Activated CD4-positive, alpha-beta T cell treated with anti-CD3 and anti-CD28 coated beads, Interleukin-2, amount 10 ng/mL, durations not matched to agents 24 days and 14 days (primary cell): ENCODE measurements around the gene CRTC3. TPM values are rescaled to one million over a fixed set of nuclear protein-coding genes. Genes with fewer than 3 reads are reported as not detected.
A peak's percentile ranks its signal among the peaks of the same experiment; 100 is the strongest.

Experiments used
- DNase-seq: peaks from one replicate; pipeline ENCODE4 v3.0.0; 2022
- H3K27ac Mint-ChIP-seq: one replicate; pipeline ENCODE4 v1.8.0; 2022; ENCODE audit warnings: mild to moderate bottlenecking, mixed read lengths
- H3K27me3 Mint-ChIP-seq: one replicate; pipeline ENCODE4 v1.8.0; 2022; ENCODE audit warnings: mixed read lengths
- H3K36me3 Mint-ChIP-seq: one replicate; pipeline ENCODE4 v1.8.0; 2022; ENCODE audit warnings: low read depth, mild to moderate bottlenecking, mixed read lengths
- H3K4me1 Mint-ChIP-seq: one replicate; pipeline ENCODE4 v1.8.0; 2021; ENCODE audit warnings: mixed read lengths
- H3K4me3 Mint-ChIP-seq: one replicate; pipeline ENCODE4 v1.8.0; 2022; ENCODE audit warnings: mild to moderate bottlenecking, moderate library complexity, mixed read lengths
- H3K9me3 Mint-ChIP-seq: one replicate; pipeline ENCODE4 v1.8.0; 2021; ENCODE audit warnings: mixed read lengths
- intact Hi-C: fragments of 100-400 bp; cut with micrococcal nuclease; formaldehyde crosslinking; loops from one replicate; pipeline ENCODE4 v1.15.1; 2023
- total RNA-seq: library from RNA; stranded (reverse); gene quantifications from 2 replicates; pipeline ENCODE4 v1.2.3, GENCODE V29; 2022

Gene CRTC3
- total RNA-seq, 1 donor from 2014 or later = 54.2 TPM

DNA sequence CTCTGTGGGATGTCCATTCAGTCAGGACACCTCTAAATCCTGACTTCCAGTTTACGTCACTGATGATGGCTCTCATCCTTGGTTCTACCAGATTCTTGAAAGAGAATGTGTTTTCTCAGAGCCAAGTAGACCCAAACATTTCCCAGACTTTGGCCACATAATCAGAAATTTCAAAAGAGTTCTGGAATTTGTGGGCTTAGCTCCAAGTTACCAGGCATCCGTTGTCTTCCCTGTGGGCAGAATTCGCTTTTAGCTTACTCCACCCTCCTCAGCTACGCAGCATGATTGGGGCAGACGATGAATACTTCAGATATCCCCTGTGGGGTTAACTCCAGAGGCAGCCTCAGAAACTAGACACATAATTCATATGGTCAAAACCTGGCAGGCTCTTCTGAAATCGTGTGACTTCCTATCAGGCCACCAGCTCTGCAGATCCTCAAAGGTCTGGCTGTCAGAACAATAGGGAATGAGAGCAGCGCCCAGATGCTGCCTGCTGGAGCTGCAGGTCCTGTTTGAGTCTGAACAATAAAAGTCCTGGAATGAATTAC is 30.6 kb downstream of the CRTC3 start:
- Mint-ChIP-seq H3K27me3 (no peaks in the 10 kb centered on the region), H3K36me3 (peaks cover 32% of the 10 kb centered on the region), H3K9me3 (peaks cover 4% of the 10 kb centered on the region), H3K4me3 (no peak overlapping the region), H3K4me1 (peaks cover 75% of the 10 kb centered on the region), H3K27ac (no peak overlapping the region)
- DNase-seq = no peak
- intact Hi-C loops = loop anchor here (10.0 kb wide), 1 partner anchor 154 kb away; the partner anchor contains the start of gene BLM

DNA sequence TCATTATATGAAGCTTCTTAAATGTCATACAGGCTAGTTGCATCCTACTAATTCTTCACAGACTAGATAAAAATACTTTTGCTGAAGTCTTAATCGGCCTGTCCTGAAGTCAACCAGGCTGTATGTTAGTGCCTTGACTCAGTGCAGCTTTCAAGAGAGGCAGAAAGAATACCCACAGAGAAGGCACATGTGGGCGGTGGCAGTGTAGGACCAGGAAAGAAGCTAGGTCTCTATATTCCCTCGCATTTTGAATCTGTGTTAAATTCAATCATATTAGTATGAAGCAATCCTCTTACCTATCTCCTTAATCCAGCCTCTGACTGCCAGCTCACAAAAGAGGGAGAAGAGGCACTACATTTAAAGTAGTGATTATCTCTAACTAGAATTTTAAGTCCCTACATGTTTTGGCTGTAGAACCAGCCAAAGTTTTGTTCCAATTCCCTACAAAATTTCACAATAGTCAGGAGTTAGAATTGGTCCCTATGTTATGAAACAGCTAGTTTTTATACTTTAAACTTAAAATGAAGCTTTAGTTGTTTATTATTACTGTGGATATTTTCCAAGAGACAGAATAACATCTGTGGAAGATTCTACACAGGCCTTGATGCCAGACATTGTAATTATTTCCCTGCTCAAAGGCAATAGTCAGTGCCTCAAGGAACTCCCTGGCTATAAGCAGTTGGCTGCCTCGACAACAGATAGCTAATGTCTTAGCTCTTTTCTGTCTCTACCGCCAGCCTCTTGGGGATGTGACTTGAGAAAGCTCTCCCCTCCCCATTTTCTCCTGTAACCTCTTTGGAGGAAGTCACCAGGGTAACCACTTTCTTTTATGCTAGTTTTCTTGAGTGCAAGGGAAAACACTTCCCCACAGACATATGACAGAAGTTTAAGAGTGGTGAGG is 31.9 kb downstream of the CRTC3 start:
- H3K36me3 Mint-ChIP-seq = peaks cover 33% of the 10 kb centered on the region
- intact Hi-C loops = loop anchor here (1.0 to 10.0 kb wide), 3 partner anchors 10 to 153 kb away; partner anchors contain the start of gene BLM
- H3K27ac Mint-ChIP-seq = peak overlapping the region; percentile 81
- H3K27me3 Mint-ChIP-seq = no peaks in the 10 kb centered on the region
- H3K4me3 Mint-ChIP-seq = peak overlapping the region; percentile 39
- DNase-seq = peak; percentile 88
- H3K4me1 Mint-ChIP-seq = peaks cover 84% of the 10 kb centered on the region
- H3K9me3 Mint-ChIP-seq = peaks cover 4% of the 10 kb centered on the region

DNA sequence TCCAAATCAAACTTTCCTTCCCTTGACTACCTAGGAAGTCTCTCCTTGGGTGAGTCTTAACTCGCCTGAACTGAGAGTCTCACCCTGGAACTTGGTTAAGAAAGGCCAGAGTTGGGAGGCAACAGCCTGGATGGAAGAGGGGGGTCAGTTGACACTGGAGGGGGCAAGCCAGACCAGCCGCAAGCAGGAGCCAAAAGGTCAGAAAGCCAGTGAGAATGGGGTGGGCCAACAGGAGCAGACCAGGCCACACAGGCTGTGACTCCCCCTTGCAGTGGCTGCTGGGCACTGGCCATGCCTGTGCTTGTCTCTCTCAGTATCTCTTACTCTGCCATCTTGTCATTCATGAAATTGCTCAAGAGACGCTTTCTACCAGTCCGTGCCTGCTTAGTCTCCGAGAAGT is 32.9 kb downstream of the CRTC3 start:
- DNase-seq = no peak
- H3K36me3 Mint-ChIP-seq = peaks cover 34% of the 10 kb centered on the region
- peak overlapping the region; percentile 39 for H3K4me3 Mint-ChIP-seq
- peak overlapping the region; percentile 81 for H3K27ac Mint-ChIP-seq
- peaks cover 84% of the 10 kb centered on the region for H3K4me1 Mint-ChIP-seq
- H3K9me3 Mint-ChIP-seq = peaks cover 4% of the 10 kb centered on the region
- intact Hi-C loops = loop anchor here (1.0 to 10.0 kb wide), 2 partner anchors 32 to 152 kb away; partner anchors contain the start of gene BLM
- no peaks in the 10 kb centered on the region for H3K27me3 Mint-ChIP-seq

DNA sequence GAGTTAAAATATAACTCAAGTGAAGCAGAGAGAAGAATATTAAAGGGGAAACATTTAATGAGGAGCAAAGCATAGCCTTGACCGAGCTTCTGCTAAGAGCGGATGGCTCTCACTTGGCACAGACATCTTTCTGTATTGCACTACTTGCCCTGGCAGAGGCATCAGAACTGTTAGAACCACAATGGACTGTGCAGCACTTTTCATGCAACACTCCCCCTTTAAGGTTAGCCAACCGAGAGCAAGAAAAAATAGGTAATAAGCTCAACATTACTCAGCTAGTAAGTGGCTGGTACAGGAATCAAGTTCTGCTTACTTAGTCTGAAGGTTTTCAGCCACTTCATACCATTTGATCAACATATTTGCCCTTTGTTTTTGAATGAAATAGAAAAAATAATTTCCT is 33.7 kb downstream of the CRTC3 start:
- Mint-ChIP-seq H3K36me3 (peaks cover 37% of the 10 kb centered on the region), H3K27ac (peak overlapping the region; percentile 91), H3K4me1 (peaks cover 83% of the 10 kb centered on the region), H3K9me3 (peaks cover 4% of the 10 kb centered on the region), H3K27me3 (no peaks in the 10 kb centered on the region), H3K4me3 (peak overlapping the region; percentile 62)
- DNase-seq = no peak
- intact Hi-C loops = loop anchor here (10.0 kb wide), 1 partner anchor 151 kb away; the partner anchor contains the start of gene BLM

DNA sequence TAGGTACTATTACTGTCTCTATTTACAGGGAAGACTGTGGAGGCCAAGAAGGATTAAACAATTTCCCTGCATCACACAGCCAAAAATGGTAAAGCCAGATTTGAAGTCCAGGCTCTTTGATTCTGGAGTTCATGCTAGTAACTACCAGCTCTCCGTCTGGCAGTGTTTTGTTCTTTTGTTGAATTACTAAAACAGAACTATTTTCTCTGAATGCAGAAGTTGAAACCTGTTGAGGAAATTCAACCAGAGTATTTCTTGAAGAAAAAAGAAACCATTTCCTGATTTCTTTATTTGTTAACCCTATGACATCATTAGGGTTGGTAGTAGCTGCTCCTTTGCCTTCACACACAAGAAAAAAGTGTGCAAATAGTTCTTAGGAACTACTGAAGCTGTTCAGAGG is 34.3 kb downstream of the CRTC3 start:
- H3K27ac Mint-ChIP-seq = peak overlapping the region; percentile 91
- H3K9me3 Mint-ChIP-seq = peaks cover 4% of the 10 kb centered on the region
- H3K27me3 Mint-ChIP-seq = no peaks in the 10 kb centered on the region
- DNase-seq = peak; percentile 75
- peaks cover 37% of the 10 kb centered on the region for H3K36me3 Mint-ChIP-seq
- intact Hi-C loops = loop anchor here (2.0 to 10.0 kb wide), 2 partner anchors 25 to 151 kb away; partner anchors contain the start of gene BLM
- peaks cover 83% of the 10 kb centered on the region for H3K4me1 Mint-ChIP-seq
- peak overlapping the region; percentile 62 for H3K4me3 Mint-ChIP-seq

DNA sequence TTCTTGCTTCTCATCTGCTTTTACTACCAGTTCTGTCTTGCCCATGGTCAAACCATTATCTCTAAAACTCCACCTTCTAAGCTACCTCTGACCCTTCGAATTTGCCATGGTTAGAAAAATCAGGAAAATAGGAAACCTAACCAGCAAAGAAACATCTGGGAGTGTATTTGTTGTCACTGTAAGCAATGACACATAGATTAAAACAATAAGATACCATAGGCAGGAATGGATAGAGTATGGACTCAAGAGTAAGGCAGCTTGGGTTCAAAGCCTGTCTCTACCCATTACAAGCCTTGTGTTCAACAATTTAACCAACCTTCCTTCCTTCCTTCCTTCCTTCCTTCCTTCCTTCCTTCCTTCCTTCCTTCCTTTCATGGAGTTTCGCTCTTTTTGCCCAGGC is 34.9 kb downstream of the CRTC3 start:
- Mint-ChIP-seq H3K9me3 (peaks cover 4% of the 10 kb centered on the region), H3K27me3 (no peaks in the 10 kb centered on the region), H3K4me3 (peak overlapping the region; percentile 62), H3K36me3 (peaks cover 31% of the 10 kb centered on the region), H3K4me1 (peaks cover 82% of the 10 kb centered on the region), H3K27ac (peak overlapping the region; percentile 91)
- intact Hi-C loops = loop anchor here (2.0 to 10.0 kb wide), 2 partner anchors 26 to 150 kb away; partner anchors contain the start of gene BLM
- DNase-seq = no peak

DNA sequence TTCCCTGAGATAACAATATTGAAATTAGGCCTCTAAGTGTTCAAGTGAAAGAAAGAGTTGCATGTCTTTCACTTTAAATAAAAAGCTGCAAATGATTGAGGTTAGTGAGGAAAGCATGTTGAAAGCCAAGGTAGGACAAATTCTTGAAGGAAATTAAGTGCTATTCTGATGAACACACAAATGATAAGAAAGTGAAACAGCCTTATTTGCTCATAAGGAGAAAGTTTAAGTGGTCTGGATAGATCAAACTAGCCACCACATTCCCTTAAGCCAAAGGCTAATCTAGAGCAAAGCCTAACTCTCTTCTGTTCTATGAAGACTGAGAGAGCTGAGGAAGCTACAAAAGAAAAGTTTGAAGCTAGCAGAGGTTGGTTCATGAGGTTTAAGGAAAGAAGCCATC is 36.1 kb downstream of the CRTC3 start:
- peaks cover 21% of the 10 kb centered on the region for H3K36me3 Mint-ChIP-seq
- H3K9me3 Mint-ChIP-seq = no peaks in the 10 kb centered on the region
- H3K4me1 Mint-ChIP-seq = peaks cover 81% of the 10 kb centered on the region
- intact Hi-C loops = loop anchor here (1.0 to 10.0 kb wide), 4 partner anchors 8 to 149 kb away; partner anchors contain the start of gene BLM
- H3K27me3 Mint-ChIP-seq = no peaks in the 10 kb centered on the region
- peak overlapping the region; percentile 48 for H3K4me3 Mint-ChIP-seq
- peak overlapping the region; percentile 68 for H3K27ac Mint-ChIP-seq
- no peak for DNase-seq

DNA sequence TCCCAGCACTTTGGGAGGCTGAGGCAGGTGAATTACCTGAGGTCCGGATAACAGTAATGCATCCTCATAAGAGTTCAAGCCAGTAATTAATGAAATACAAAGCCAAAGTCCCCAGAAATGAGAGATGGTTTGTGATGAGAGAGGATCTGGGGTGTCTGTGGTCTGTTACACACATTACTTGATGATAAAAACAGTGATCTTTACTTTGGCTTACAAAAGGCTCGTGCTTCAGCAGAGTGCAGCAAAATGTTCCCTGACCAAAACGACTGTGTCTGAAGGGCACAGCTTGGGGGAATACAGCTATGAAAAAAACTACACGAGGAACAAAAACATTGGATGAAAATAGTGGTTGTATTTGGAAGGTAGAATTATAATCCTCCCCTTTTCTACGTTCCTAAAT is 40.9 kb downstream of the CRTC3 start:
- H3K4me3 Mint-ChIP-seq = peak overlapping the region; percentile 16
- peaks cover 28% of the 10 kb centered on the region for H3K36me3 Mint-ChIP-seq
- no peak for DNase-seq
- H3K27me3 Mint-ChIP-seq = no peaks in the 10 kb centered on the region
- intact Hi-C loops = loop anchor here (1.0 to 10.0 kb wide), 2 partner anchors 9 to 166 kb away; no protein-coding TSS in a partner anchor
- no peaks in the 10 kb centered on the region for H3K9me3 Mint-ChIP-seq
- peaks cover 77% of the 10 kb centered on the region for H3K4me1 Mint-ChIP-seq
- H3K27ac Mint-ChIP-seq = peak overlapping the region; percentile 72

DNA sequence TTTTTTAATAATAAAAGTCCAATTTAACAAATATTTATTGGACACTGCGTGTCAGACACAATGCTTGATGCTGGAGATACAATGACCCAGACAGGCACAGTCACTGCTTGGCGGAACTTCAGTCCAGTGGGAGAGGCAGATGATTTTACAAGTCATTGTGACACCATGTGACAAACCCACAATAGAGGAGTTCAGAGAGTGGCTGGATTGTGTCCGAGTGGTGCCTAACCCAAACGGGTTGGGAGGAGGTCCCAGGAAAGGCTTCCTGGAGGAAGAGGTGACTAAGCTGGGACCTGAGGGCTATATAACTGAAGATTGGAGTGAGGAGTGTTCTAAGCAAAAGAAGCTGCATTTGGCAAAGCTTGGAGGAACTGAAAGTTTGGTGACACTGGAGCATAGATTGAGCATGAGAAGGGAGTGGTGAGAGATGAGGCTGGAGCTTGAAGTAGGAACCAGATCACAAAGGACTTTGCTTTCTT is 41.4 kb downstream of the CRTC3 start:
- Mint-ChIP-seq H3K9me3 (no peaks in the 10 kb centered on the region), H3K36me3 (peaks cover 28% of the 10 kb centered on the region), H3K4me3 (peak overlapping the region; percentile 57), H3K27ac (peak overlapping the region; percentile 61), H3K27me3 (no peaks in the 10 kb centered on the region), H3K4me1 (peaks cover 75% of the 10 kb centered on the region)
- intact Hi-C loops = loop anchor here (1.0 to 10.0 kb wide), 2 partner anchors 10 to 166 kb away; no protein-coding TSS in a partner anchor
- no peak for DNase-seq

DNA sequence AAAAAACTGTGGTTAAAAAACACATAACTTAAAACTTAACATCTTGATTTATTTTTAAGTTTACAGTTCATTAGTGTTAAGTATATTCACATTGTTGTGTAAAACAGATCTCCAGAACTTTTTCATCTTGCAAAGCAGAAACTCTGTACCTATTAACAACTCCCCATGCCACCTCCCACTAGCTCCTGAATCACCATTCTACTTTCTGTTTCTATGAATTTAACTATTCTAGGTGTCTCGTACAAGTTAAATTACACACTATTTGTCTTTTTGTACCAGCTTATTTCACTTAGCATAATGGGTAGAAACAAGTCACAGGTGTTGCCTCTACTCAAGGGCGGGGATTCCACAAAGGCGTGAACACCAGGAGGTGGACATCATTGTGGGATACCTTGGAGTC is 43.2 kb downstream of the CRTC3 start:
- no peak for DNase-seq
- peak overlapping the region; percentile 84 for H3K27ac Mint-ChIP-seq
- intact Hi-C loops = loop anchor here (10.0 kb wide), 1 partner anchor 168 kb away; no protein-coding TSS in a partner anchor
- no peaks in the 10 kb centered on the region for H3K9me3 Mint-ChIP-seq
- H3K4me1 Mint-ChIP-seq = peaks cover 75% of the 10 kb centered on the region
- H3K4me3 Mint-ChIP-seq = peak overlapping the region; percentile 43
- H3K36me3 Mint-ChIP-seq = peaks cover 36% of the 10 kb centered on the region
- H3K27me3 Mint-ChIP-seq = no peaks in the 10 kb centered on the region

DNA sequence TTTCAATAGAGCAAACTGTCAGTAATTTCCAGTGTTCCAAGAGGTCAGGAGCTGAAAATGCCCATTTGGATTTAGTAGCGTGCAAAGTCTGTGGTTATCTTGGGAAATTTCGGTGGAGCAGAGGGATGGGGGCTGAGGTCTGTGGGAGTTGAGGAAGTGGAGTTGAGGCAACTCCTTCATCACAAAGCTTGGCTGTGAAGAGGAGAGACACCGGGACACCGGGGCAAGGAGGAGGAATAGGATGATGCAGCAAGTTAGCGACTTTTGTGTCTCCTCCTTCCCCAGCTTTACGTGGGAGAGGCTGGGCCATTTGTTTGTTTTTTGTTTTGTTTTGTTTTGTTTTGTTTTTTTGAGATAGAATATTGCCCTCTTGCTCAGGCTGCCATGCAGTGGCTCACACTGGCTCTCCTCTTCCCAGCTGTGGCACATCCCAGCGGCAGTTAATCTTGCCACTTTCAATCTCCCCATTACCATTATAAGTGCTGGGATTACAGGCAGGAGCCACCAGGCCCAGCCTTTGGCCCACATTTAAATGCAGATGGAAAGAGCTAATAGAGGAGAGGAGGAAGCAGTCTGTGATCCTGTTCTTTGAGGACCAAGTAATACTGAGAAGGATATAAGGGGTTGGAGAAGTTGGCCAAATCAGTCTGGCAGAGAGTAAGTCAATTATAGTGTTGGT is 47.1 kb downstream of the CRTC3 start:
- Mint-ChIP-seq H3K27ac (peak overlapping the region; percentile 40), H3K27me3 (no peaks in the 10 kb centered on the region), H3K36me3 (peaks cover 28% of the 10 kb centered on the region), H3K9me3 (no peaks in the 10 kb centered on the region), H3K4me3 (no peak overlapping the region), H3K4me1 (peaks cover 65% of the 10 kb centered on the region)
- no peak for DNase-seq
- intact Hi-C loops = loop anchor here (10.0 kb wide), 1 partner anchor 172 kb away; no protein-coding TSS in a partner anchor

DNA sequence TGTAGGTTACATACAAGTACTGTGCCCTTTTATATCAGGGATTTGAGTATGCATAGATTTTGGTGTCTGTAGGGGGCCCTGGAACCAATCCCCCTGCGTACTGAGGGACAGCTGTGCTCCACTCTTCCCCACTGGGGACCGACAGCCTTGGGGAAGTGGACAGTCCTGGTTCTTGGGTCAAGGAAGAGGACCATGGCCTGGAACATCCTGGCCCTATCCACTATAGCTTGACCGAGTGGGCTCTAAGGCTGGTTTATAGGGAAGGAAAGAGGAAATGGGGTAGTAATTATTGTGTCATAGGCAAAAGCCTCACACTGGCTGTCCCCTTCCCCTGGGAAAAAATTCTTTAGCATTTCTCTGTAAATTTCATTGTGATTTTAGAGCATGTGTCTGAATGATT is 49.5 kb downstream of the CRTC3 start:
- no peaks in the 10 kb centered on the region for H3K9me3 Mint-ChIP-seq
- no peaks in the 10 kb centered on the region for H3K27me3 Mint-ChIP-seq
- DNase-seq = no peak
- H3K27ac Mint-ChIP-seq = no peak overlapping the region
- H3K4me1 Mint-ChIP-seq = peaks cover 62% of the 10 kb centered on the region
- intact Hi-C loops = loop anchor here (10.0 kb wide), 1 partner anchor 174 kb away; no protein-coding TSS in a partner anchor
- H3K36me3 Mint-ChIP-seq = peaks cover 30% of the 10 kb centered on the region
- no peak overlapping the region for H3K4me3 Mint-ChIP-seq

DNA sequence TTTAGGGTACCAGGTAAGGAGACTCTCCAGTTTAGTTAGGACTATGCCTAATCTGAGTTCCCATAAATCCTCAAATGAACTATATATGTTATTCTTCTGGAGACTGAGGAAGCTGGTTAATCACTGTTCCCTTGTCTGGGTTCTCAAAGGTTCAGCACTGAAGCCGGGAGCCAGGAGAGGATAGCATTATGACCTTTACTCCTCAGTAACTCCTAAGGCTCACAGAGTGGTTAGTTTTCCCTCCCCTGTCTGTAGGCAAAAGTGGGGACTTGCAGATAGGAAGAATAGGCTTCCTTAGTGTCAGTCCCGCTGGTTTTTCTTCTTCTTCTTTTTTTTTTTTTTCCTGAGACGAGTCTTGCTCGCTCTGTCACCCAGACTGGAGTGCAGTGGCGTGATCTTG is 50.4 kb downstream of the CRTC3 start:
- H3K27me3 Mint-ChIP-seq = no peaks in the 10 kb centered on the region
- intact Hi-C loops = no loop called here
- H3K4me1 Mint-ChIP-seq = peaks cover 58% of the 10 kb centered on the region
- DNase-seq = no peak
- H3K4me3 Mint-ChIP-seq = no peak overlapping the region
- H3K9me3 Mint-ChIP-seq = no peaks in the 10 kb centered on the region
- no peak overlapping the region for H3K27ac Mint-ChIP-seq
- H3K36me3 Mint-ChIP-seq = peaks cover 30% of the 10 kb centered on the region
